ENCODE measurements around the gene PLA2G2C.

GRCh38 chr1:20210736-20211460 lies 24.6 kb upstream of the PLA2G2C start:
- TF ChIP-seq CTCF (conservative IDR thresholded peaks at IDR 0.05) (no peak), ZFX (IDR thresholded peaks at IDR 0.05) (no peak)
